Measurements from ENCODE around the gene ALKBH8.
"Not testable (repeated sequence)": the region's sequence is repeated elsewhere in the genome, so short reads cannot be mapped to it uniquely, and the experiment has no call there.

DNA sequence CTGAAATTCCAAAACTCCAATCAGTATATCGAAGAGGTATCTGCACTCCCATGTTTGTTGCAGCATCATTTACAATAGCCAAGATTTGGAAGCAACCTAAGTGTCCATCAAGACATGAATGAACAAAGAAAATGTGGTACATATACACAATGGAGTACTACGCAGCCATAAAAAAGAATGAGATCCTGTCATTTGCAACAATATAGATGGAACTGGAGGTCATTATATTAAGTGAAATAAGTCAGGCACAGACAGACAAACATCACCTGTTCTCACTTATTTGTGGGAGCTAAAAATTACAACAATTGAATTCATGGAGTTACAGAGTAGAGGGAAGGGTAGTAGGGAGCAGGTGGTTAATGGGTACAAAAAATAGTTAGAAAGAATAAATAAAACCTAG, 13.6 kb upstream of the ALKBH8 start:
- TF ChIP-seq, protein P1, sequence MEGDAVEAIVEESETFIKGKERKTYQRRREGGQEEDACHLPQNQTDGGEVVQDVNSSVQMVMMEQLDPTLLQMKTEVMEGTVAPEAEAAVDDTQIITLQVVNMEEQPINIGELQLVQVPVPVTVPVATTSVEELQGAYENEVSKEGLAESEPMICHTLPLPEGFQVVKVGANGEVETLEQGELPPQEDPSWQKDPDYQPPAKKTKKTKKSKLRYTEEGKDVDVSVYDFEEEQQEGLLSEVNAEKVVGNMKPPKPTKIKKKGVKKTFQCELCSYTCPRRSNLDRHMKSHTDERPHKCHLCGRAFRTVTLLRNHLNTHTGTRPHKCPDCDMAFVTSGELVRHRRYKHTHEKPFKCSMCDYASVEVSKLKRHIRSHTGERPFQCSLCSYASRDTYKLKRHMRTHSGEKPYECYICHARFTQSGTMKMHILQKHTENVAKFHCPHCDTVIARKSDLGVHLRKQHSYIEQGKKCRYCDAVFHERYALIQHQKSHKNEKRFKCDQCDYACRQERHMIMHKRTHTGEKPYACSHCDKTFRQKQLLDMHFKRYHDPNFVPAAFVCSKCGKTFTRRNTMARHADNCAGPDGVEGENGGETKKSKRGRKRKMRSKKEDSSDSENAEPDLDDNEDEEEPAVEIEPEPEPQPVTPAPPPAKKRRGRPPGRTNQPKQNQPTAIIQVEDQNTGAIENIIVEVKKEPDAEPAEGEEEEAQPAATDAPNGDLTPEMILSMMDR (IDR thresholded peaks at IDR 0.05): not testable (repeated sequence)
- not testable (repeated sequence) for TF ChIP-seq POLR2A (IDR thresholded peaks at IDR 0.05)

Measured in Peyer's patch (tissue), 4 donors.